GM21447 (cell line): Measurements from ENCODE around the gene SCAMP1.

Experiments used
- ATAC-seq: cut with Tn5 transposase; IDR thresholded peaks from one replicate; pipeline ENCODE4 v1.9.1; 2021; ENCODE audit not compliant: unreplicated experiment

The SCAMP1 gene

GRCh38 chr5:78492224-78492623 lies 131.8 kb downstream of the SCAMP1 start:
- no peak for ATAC-seq

GRCh38 chr5:78492650-78493049 lies 132.2 kb downstream of the SCAMP1 start:
- ATAC-seq, result no peak

- no peak for ATAC-seq
These were observed 135.4 kb downstream of the SCAMP1 start for GRCh38 chr5:78495800-78496199.

- no peak for ATAC-seq
These were observed 136.0 kb downstream of the SCAMP1 start for GRCh38 chr5:78496373-78496772.

GRCh38 chr5:78497573-78498533 lies 137.4 kb downstream of the SCAMP1 start:
- ATAC-seq, result peak; percentile 76

GRCh38 chr5:78499485-78499884 lies 139.1 kb downstream of the SCAMP1 start:
- no peak for ATAC-seq

GRCh38 chr5:78500028-78500427 lies 139.6 kb downstream of the SCAMP1 start:
- no peak for ATAC-seq

GRCh38 chr5:78500871-78501270 lies 140.5 kb downstream of the SCAMP1 start:
- ATAC-seq, result no peak

GRCh38 chr5:78501411-78502352 lies 141.3 kb downstream of the SCAMP1 start:
- ATAC-seq, result no peak

GRCh38 chr5:78503958-78504653 lies 143.7 kb downstream of the SCAMP1 start:
- no peak for ATAC-seq

- ATAC-seq, result no peak
These were observed 144.6 kb downstream of the SCAMP1 start for GRCh38 chr5:78504704-78505677.

GRCh38 chr5:78505860-78506259 lies 145.4 kb downstream of the SCAMP1 start:
- no peak for ATAC-seq

GRCh38 chr5:78506261-78507024 lies 146.0 kb downstream of the SCAMP1 start:
- no peak for ATAC-seq

GRCh38 chr5:78507531-78507930 lies 147.1 kb downstream of the SCAMP1 start:
- ATAC-seq, result no peak

- ATAC-seq, result no peak
These were observed 147.9 kb downstream of the SCAMP1 start for GRCh38 chr5:78508186-78508765.

- ATAC-seq, result no peak
These were observed 148.9 kb downstream of the SCAMP1 start for GRCh38 chr5:78509145-78509865.

- peak; percentile 79 for ATAC-seq
These were observed 149.7 kb downstream of the SCAMP1 start for GRCh38 chr5:78509884-78510769.
